Stimulated activated CD4-positive, alpha-beta T cell treated with anti-CD3 and anti-CD28 coated beads, Interleukin-2, amount 100 ng/mL, for 4 hours (primary cell): ENCODE data around the gene FADS1.

Experiments
- DNase-seq: peaks from one replicate; pipeline ENCODE4 v3.0.0-alpha.2; 2020; ENCODE audit warnings: low read depth

The FADS1 gene

GRCh38 chr11:61795459-61795858 is 21.3 kb downstream of the FADS1 start:
- DNase-seq, result no peak

DNA sequence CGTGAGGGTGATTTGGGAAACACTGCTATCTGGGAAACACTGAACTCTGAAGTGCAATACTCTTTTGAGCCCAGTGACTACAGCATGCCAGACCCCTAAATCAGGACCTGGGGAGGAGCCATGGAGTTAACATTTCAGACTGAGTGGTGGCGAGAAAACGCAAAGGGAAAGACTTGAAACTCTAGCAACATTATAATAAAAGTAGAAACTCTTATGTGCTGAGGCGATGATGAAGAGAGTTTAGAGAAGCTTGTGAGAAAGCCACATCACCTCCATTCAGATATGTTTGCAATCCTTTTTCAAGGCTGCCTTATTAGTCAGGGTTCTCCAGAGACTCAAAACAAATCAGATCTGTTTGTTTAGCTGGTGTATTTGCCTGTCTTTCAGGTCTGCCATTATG is 22.2 kb downstream of the FADS1 start:
- no peak for DNase-seq

DNA sequence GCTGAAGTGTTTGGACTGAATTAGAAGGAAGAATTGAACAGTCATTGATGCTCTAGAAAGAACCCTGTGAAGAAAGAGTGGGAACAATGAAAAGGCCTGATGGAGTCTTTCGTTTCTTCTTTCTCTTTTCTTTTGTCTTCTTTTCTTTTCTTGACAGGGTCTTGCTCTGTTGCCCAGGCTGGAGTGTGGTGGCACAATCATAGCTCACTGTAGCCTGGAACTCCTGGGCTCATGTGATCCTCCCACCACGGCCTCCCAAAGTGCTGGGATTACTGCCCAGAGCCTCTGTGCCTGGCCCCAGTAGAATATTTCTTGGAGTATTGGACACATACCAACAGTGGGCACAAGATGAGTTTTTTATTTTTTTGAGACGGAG is 23.0 kb downstream of the FADS1 start:
- DNase-seq, result no peak

DNA sequence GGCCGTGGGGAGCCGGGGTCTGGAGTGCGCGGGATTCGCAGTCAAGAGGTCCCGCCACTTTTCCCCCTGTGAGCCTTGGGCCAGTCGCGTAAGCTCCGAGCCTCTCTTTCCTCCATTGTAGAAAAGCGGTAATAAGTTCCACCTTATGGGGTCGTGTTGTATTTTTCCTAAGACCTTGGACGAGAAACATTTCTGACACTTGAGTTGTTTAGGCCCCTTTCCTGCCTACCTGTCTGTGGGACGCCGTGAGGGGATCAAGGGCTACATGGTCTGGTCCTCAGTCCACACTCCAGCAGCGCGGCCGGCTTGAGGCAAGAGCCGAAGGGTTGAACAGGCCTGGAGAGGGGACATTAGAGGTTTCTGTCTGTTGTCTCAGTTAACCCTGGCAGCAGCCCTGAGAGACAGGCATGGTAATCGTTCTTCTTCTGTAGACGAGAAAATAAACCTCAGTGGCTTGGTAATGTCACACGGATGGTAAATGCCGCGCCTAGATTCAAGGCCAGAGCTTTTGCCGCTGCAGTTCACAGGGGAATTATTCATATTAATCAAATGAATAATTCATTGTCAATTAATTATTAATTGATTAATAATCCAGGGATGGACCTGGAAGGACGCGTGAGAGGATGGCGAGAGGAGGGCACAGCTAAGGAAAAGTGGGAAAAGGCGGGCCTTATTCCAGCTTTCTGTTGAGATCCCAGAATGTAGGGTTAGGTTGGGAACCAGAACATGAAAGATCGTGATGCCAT is 23.5 kb downstream of the FADS1 start:
- DNase-seq, result no peak

GRCh38 chr11:61792310-61793082 is 24.3 kb downstream of the FADS1 start, which contains the start of the genes FEN1 and TMEM258:
FEN1 (plus strand) TSS chr11:61792911; CDS start chr11:61795362, 2,451 bp downstream.
TMEM258 (minus strand) TSS chr11:61792599; CDS start chr11:61792558, 41 bp downstream.
- peak; percentile 78 for DNase-seq

DNA sequence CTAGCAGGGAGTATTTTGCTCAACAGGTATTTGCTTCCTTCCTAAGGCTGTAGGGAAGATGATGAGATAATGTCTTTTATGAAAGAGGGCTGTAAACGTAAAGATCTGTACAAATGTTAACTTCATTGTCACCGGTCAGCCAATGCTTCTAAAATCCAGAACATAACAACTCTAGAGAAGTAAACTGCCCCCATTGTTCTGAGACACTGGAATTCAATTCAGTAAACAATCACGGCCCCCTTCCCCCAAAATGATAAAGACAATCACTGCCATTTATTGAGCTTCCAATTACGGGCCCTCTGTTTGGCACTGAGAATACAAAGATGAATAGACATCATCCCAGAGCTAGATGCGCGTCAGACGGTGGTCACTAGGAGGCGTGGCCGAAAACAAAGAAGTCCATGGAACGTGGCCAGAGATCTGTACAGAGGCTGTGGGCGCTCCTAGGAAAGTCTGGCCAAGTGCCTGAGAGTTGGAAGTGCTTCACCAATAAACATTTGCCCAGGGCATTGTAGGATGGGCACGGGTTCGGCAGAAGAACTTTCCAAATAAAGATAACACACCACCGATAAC is 25.0 kb downstream of the FADS1 start:
- no peak for DNase-seq

DNA sequence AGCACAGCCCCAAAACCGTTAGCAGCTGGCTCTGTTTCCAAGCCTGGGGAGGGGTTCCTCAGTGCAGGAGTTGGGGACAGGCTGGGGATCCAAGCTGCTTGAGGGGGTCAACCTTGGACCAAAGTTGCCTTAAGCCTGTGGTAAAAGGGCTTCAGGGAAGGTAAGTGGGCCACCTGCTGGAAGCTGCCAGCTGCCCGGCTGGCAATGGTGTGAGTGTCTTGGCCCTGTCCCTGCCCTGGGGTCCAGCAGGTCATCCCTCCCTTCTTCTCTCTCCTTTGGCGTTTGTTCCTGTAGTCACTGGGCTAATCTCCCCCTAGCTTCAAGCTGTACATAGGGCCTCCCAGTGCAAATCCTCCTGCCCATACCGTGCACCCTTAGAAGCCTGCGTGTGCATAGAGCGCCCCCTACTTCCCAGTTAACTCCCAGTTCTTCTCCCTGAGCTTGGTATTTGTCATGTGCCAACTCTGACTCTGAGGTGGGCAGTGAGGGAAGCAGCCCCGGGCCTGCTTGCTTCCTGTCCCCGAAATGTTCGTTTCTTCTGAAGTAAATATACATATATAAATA is 28.8 kb downstream of the FADS1 start:
- no peak for DNase-seq

DNA sequence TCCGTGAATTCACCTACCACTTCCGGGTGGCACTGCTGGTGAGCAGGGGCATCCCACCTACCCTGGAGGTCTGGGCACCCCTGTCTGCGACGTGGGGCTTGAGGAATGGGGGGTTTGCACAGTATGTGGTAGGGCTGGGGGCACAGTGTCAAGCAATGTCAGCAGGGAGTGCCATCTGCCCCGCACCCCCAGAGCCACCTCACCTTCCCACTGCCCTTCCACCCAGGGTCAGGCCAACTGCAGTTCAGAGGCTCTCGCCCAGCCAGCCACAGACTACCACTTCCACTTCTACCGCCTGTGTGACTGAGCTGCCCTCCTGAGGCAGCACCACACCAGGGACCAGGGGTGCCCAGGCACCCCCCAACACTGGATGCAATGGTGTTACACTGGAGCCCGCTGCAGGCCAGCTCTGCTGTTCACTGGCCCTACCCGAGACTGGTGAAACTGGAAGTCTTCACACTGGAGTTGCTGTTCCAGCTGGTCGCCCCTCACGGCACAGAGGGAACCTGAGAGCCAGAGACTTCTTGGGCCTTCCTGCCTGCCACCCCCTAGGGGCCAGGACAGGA is 30.9 kb downstream of the FADS1 start:
- no peak for DNase-seq

DNA sequence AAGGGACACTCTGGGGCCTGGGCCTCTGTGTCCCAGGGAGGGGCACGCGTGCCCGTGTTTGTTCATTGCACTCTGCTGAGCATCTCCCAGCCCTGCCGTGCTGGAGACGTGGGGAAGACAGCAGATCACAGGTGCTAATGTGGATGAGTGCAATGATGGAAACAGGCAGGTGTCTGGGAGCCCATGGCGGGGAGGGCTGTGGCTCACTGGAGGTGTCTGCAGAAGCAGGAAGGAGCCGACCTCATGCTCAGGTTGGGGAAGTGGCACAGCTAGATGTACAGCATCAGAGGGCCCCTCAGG is 32.3 kb downstream of the FADS1 start:
- no peak for DNase-seq

DNA sequence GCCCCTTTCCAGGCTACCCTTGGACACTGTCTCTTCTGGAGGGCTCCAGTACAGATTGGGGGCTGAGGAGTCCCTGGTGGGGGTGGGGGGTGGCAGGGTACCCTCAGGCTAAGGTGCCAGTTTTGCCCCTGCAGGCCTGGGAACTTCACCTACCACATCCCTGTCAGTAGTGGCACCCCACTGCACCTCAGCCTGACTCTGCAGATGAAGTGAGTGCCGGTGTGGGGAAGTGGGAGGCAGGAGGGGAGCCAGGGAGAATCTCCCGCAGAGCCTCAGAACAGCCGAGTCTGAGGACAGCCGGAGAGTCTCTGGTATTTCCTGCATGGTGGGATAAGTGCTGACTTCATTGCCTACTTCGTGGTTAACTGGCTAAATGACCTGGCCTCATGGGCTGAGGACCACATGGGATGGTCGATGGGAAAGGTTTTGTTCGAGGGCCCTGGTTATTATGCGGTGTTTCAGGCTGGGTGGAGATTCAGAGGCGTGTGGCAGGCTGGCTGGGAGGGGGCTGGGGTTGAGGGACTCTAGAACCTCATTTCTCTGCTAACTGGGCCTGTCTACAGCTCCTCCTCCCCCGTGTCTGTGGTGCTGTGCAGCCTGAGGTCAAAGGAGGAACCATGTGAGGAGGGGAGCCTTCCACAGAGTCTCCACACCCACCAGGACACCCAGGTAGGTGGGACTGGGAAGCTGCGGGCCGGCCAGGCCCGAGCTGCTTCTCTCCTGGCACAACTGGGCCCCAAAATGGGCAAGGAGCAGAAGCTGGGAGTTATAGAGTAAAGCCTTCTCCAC is 32.9 kb downstream of the FADS1 start:
- no peak for DNase-seq

- no peak for DNase-seq
Measured at GRCh38 chr11:61782841-61783240, 34.0 kb downstream of the FADS1 start.

GRCh38 chr11:61782299-61782698 is 34.5 kb downstream of the FADS1 start:
- no peak for DNase-seq

DNA sequence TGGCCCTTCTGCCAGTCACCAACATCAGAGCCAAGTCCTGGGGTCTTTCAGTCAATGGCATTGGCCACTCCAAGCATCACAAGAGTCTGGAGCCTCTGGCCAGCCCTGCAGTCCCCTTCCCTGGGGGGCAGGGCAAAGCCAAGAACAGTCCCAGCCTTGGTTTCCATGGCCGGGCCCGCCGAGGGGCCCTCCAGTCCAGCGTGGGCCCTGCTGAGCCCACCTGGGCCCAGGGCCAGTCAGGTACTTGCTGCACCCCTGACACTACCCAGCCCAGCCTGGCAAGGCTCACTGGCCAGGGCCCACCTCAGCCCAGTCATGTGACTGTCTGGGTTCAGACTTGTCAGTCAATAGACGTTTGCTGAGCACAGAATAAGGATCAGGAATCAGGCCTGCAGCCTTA is 35.2 kb downstream of the FADS1 start:
- no peak for DNase-seq

GRCh38 chr11:61780581-61781162 is 36.1 kb downstream of the FADS1 start:
- no peak for DNase-seq

DNA sequence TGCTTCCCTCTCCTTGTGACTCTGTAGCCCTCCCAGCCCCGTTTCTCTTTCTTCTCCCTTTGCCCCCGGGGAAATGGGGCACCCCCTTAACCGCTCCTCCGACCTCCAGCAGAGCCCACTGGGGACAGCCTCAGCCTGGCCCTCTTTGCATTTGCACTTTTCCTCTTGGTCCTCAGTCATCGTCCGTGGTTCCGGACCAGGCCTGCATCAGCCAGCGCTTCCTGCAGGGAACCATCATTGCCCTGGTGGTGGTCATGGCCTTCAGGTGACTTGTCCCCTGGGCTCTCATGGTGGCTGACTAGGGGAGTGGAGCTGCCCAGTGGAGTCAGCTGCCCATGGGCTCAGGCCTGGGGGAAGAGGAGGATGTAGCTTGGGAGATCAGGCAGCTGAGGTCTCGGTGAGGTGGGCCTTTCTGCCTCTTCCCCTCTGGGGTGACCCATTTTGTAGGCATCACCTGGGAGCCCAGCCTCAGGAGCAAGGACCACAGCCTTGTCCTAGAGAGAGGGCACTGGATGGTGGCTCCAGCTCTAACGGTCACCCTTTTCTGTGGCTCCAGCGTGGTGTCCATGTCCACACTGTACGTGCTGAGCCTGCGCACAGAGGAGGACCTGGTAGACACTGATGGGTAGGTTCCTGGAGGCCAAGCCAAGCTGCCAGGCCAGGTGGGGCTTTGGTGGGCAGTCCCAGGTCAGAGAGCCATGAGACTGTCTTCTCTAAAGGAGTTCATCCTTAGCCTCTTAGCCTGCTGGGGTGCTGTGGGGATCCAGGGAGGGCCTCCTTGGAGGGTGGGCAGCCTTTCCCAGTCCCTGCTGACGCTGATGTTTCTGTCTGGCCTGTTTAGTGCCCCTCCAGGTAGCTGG is 36.9 kb downstream of the FADS1 start:
- DNase-seq, result no peak

DNA sequence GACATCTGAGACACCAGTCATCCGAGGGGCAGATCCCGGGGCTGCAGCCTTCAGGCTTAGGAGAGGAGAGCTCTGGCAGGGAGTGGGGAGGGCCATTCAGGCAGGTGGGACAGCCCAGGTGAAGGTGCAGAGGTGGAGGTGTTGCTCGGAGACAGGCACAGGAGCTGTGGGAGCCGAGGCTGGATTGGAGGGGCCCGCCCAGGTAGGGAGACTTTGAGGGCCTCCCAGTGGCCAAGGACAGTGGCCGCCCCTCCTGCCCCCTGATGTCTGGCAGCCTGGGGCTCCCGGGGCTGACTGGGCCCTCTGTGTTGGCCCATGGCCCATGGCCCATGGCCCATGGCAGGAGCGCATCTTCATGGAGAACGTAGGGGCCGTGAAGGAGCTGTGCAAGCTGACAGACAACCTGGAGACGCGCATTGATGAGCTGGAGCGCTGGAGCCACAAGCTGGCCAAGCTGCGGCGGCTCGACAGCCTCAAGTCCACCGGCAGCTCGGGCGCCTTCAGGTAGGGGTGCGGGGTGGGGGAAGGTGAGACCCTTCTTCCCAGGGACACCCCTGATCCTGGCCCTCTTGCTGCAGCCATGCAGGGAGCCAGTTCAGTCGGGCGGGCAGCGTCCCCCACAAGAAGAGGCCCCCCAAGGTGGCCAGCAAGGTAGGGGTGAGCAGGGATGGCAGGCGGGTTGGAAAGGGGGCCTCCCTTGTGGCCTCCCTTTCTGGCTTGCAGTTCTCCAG is 37.7 kb downstream of the FADS1 start:
- no peak for DNase-seq

DNA sequence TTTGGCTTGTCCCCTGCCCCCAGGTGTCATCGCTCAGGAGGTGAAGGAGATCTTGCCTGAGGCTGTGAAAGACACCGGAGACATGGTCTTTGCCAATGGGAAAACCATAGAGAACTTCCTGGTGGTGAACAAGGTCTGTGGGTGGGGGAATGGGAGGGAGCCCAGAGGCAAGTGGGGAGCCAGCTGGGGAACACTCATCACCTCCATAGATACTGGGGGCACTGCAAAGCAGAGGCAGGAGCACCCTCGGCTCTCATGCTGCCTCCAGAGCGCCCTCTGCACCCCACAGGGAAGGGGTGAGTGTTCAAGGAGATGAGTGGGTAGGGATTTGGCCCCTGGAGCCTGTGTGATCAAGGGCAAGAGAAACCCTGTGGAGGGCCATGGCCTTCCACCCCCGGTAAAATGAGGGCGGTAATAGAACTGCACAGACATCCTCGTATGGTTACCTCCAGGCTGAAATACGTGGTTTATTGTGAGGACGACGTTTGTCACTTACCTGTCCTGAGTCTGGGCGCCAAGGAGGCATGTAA is 38.4 kb downstream of the FADS1 start:
- DNase-seq, result no peak

GRCh38 chr11:61777234-61778090 is 39.3 kb downstream of the FADS1 start:
- DNase-seq, result peak; percentile 48
